Prostate gland (tissue), 2 donors: ENCODE results near the gene PRDM16.

Experiments used
- POLR2A ChIP-seq: fragments of 450-650 bp; IDR thresholded peaks from one replicate; pipeline ENCODE4 v1.6.1; 2016; ENCODE audit warnings: antibody characterized with exemption, mild to moderate bottlenecking
- POLR2AphosphoS5 ChIP-seq: sonication (generic); formaldehyde crosslinking; IDR thresholded peaks from one replicate; pipeline ENCODE4 v1.6.1; 2017; ENCODE audit warnings: antibody characterized with exemption
- TF ChIP-seq, protein P1 (sequence below), 4 experiments: fragments of 200-600 bp in 2 of 4; fragments of 450-650 bp in 2 of 4; sonication (generic) in 2 of 4; IDR thresholded peaks; 1 replicate in 3 of 4; 2 replicates in 1 of 4; pipeline ENCODE4 v1.5.1; 2016 to 2019; ENCODE audit warnings: antibody characterized with exemption in 4 of 4, mild to moderate bottlenecking in 2 of 4, moderate library complexity in 2 of 4

DNA sequence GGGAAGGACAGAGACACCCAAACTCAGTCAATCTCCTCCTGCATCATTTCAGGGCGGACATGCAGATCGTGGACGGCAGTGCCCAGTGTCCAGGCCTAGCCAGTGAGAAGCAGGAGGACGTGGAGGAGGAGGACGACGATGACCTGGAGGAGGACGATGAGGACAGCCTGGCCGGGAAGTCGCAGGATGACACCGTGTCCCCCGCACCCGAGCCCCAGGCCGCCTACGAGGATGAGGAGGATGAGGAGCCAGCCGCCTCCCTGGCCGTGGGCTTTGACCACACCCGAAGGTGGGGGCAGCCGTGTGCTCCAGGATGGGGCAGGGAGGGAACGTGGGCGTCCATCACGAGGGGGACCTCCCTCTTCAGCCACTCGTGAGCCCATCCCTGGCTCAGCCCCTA is 361.8 kb downstream of the PRDM16 start:
- TF ChIP-seq, protein P1, sequence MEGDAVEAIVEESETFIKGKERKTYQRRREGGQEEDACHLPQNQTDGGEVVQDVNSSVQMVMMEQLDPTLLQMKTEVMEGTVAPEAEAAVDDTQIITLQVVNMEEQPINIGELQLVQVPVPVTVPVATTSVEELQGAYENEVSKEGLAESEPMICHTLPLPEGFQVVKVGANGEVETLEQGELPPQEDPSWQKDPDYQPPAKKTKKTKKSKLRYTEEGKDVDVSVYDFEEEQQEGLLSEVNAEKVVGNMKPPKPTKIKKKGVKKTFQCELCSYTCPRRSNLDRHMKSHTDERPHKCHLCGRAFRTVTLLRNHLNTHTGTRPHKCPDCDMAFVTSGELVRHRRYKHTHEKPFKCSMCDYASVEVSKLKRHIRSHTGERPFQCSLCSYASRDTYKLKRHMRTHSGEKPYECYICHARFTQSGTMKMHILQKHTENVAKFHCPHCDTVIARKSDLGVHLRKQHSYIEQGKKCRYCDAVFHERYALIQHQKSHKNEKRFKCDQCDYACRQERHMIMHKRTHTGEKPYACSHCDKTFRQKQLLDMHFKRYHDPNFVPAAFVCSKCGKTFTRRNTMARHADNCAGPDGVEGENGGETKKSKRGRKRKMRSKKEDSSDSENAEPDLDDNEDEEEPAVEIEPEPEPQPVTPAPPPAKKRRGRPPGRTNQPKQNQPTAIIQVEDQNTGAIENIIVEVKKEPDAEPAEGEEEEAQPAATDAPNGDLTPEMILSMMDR (IDR thresholded peaks at IDR 0.05) = no peak
- TF ChIP-seq POLR2AphosphoS5 (no peak), POLR2A (no peak)
